IPS-18a (cell line): ENCODE data around the gene MKRN3.

Experiments
- H3K27ac ChIP-seq: one replicate; pipeline ENCODE4 v1.5.1; 2013; ENCODE audit warnings: low read length
- H3K27me3 ChIP-seq: one replicate; pipeline ENCODE4 v1.6.1; 2013; ENCODE audit warnings: mild to moderate bottlenecking, low read length; ENCODE audit not compliant: control insufficient read depth, insufficient read depth
- H3K36me3 ChIP-seq: one replicate; pipeline ENCODE4 v1.6.1; 2013; ENCODE audit warnings: low read depth, low read length; ENCODE audit not compliant: control insufficient read depth
- H3K4me1 ChIP-seq: one replicate; pipeline ENCODE4 v1.6.1; 2013; ENCODE audit warnings: low read depth, low read length; ENCODE audit not compliant: control insufficient read depth
- H3K4me3 ChIP-seq: one replicate; pipeline ENCODE4 v1.5.1; 2013; ENCODE audit warnings: low read length
- H3K9ac ChIP-seq: one replicate; pipeline ENCODE4 v1.6.1; 2013; ENCODE audit warnings: mild to moderate bottlenecking, low read length, moderate library complexity
- H3K9me3 ChIP-seq: one replicate; pipeline ENCODE4 v1.6.1; 2013; ENCODE audit warnings: low read depth, low read length; ENCODE audit not compliant: control insufficient read depth

Gene MKRN3

GRCh38 chr15:23565395-23566070, at the start of gene MKRN3:
Gene MKRN3, plus strand, starts transcription at chr15:23565674. Its CDS starts 109 bp downstream, at chr15:23565783.
- Histone ChIP-seq H3K4me3 (no peak within 1 kb of the TSS), H3K27me3 (no peaks in the 10 kb centered on the region), H3K36me3 (no peaks in the 10 kb centered on the region), H3K27ac (no peak within 1 kb of the TSS), H3K9me3 (peaks cover 23% of the 10 kb centered on the region), H3K9ac (no peak within 1 kb of the TSS), H3K4me1 (no peaks in the 10 kb centered on the region)

- no peaks in the 10 kb centered on the region for H3K27me3 ChIP-seq
- H3K4me3 ChIP-seq: no peak overlapping the region
- no peaks in the 10 kb centered on the region for H3K36me3 ChIP-seq
- H3K9ac ChIP-seq: no peak overlapping the region
- H3K9me3 ChIP-seq: peaks cover 4% of the 10 kb centered on the region
- no peak overlapping the region for H3K27ac ChIP-seq
- no peaks in the 10 kb centered on the region for H3K4me1 ChIP-seq
These were observed 48.6 kb upstream of the MKRN3 start for GRCh38 chr15:23516866-23517265.

- H3K4me3 ChIP-seq: no peak overlapping the region
- no peaks in the 10 kb centered on the region for H3K4me1 ChIP-seq
- no peaks in the 10 kb centered on the region for H3K9me3 ChIP-seq
- no peak overlapping the region for H3K9ac ChIP-seq
- H3K27ac ChIP-seq: no peak overlapping the region
- H3K27me3 ChIP-seq: no peaks in the 10 kb centered on the region
- H3K36me3 ChIP-seq: no peaks in the 10 kb centered on the region
These were observed 47.4 kb upstream of the MKRN3 start for GRCh38 chr15:23518104-23518503.

- Histone ChIP-seq H3K9me3 (peaks cover 19% of the 10 kb centered on the region), H3K36me3 (no peaks in the 10 kb centered on the region), H3K27ac (no peak overlapping the region), H3K4me3 (no peak overlapping the region), H3K27me3 (no peaks in the 10 kb centered on the region), H3K9ac (no peak overlapping the region), H3K4me1 (no peaks in the 10 kb centered on the region)
These were observed 40.7 kb upstream of the MKRN3 start for GRCh38 chr15:23524816-23525215.

- Histone ChIP-seq H3K4me3 (no peak overlapping the region), H3K27me3 (no peaks in the 10 kb centered on the region), H3K36me3 (no peaks in the 10 kb centered on the region), H3K27ac (no peak overlapping the region), H3K9me3 (peaks cover 29% of the 10 kb centered on the region), H3K9ac (no peak overlapping the region), H3K4me1 (no peaks in the 10 kb centered on the region)
These were observed 35.6 kb upstream of the MKRN3 start for GRCh38 chr15:23529891-23530290.

- H3K27ac ChIP-seq: no peak overlapping the region
- H3K9me3 ChIP-seq: peaks cover 27% of the 10 kb centered on the region
- no peaks in the 10 kb centered on the region for H3K36me3 ChIP-seq
- H3K4me3 ChIP-seq: no peak overlapping the region
- H3K9ac ChIP-seq: no peak overlapping the region
- H3K27me3 ChIP-seq: no peaks in the 10 kb centered on the region
- H3K4me1 ChIP-seq: no peaks in the 10 kb centered on the region
These were observed 33.5 kb upstream of the MKRN3 start for GRCh38 chr15:23532024-23532423.

- H3K36me3 ChIP-seq: no peaks in the 10 kb centered on the region
- no peak overlapping the region for H3K9ac ChIP-seq
- H3K9me3 ChIP-seq: peaks cover 7% of the 10 kb centered on the region
- no peak overlapping the region for H3K4me3 ChIP-seq
- no peak overlapping the region for H3K27ac ChIP-seq
- H3K27me3 ChIP-seq: no peaks in the 10 kb centered on the region
- H3K4me1 ChIP-seq: no peaks in the 10 kb centered on the region
These were observed 28.8 kb upstream of the MKRN3 start for GRCh38 chr15:23536659-23537058.

GRCh38 chr15:23538648-23539047, 26.8 kb upstream of the MKRN3 start:
- Histone ChIP-seq H3K9ac (no peak overlapping the region), H3K36me3 (no peaks in the 10 kb centered on the region), H3K27ac (no peak overlapping the region), H3K9me3 (peaks cover 7% of the 10 kb centered on the region), H3K4me1 (no peaks in the 10 kb centered on the region), H3K4me3 (no peak overlapping the region), H3K27me3 (no peaks in the 10 kb centered on the region)

GRCh38 chr15:23539892-23540291, 25.6 kb upstream of the MKRN3 start:
- Histone ChIP-seq H3K36me3 (no peaks in the 10 kb centered on the region), H3K9me3 (peaks cover 7% of the 10 kb centered on the region), H3K27me3 (no peaks in the 10 kb centered on the region)

GRCh38 chr15:23546158-23546557, 19.3 kb upstream of the MKRN3 start:
- H3K9me3 ChIP-seq: peaks cover 7% of the 10 kb centered on the region
- H3K27me3 ChIP-seq: no peaks in the 10 kb centered on the region
- H3K4me3 ChIP-seq: no peak overlapping the region
- H3K36me3 ChIP-seq: no peaks in the 10 kb centered on the region
- H3K27ac ChIP-seq: no peak overlapping the region
- H3K9ac ChIP-seq: no peak overlapping the region
- no peaks in the 10 kb centered on the region for H3K4me1 ChIP-seq

More at GRCh38 chr15:23539892-23540291, 25.6 kb upstream of the MKRN3 start:
- H3K4me3 ChIP-seq: no peak overlapping the region
- no peaks in the 10 kb centered on the region for H3K4me1 ChIP-seq
- H3K9ac ChIP-seq: no peak overlapping the region
- no peak overlapping the region for H3K27ac ChIP-seq

GRCh38 chr15:23548071-23548470, 17.4 kb upstream of the MKRN3 start:
- no peak overlapping the region for H3K4me3 ChIP-seq
- no peaks in the 10 kb centered on the region for H3K36me3 ChIP-seq

GRCh38 chr15:23561914-23562313, 3.6 kb upstream of the MKRN3 start:
- no peak overlapping the region for H3K4me3 ChIP-seq
- H3K27ac ChIP-seq: no peak overlapping the region
- no peak overlapping the region for H3K9ac ChIP-seq
- peaks cover 12% of the 10 kb centered on the region for H3K9me3 ChIP-seq
- H3K27me3 ChIP-seq: no peaks in the 10 kb centered on the region
- no peaks in the 10 kb centered on the region for H3K36me3 ChIP-seq
- H3K4me1 ChIP-seq: no peaks in the 10 kb centered on the region

More at GRCh38 chr15:23548071-23548470, 17.4 kb upstream of the MKRN3 start:
- H3K4me1 ChIP-seq: no peaks in the 10 kb centered on the region
- H3K27me3 ChIP-seq: no peaks in the 10 kb centered on the region
- H3K9ac ChIP-seq: no peak overlapping the region
- H3K27ac ChIP-seq: no peak overlapping the region
- peaks cover 10% of the 10 kb centered on the region for H3K9me3 ChIP-seq
